ENCODE data around the gene HMGCS2.

- no peak for TF ChIP-seq ZNF776 (tag by site-specific recombination; IDR thresholded peaks at IDR 0.05; ENCODE audit: borderline replicate concordance)
- TF ChIP-seq ZNF311 (tag by site-specific recombination; IDR thresholded peaks at IDR 0.05; ENCODE audit: borderline replicate concordance) = no peak
- no peak for TF ChIP-seq SP3 (tag by site-specific recombination; IDR thresholded peaks at IDR 0.05)
- no peak for TF ChIP-seq GFI1B (tag by site-specific recombination; IDR thresholded peaks at IDR 0.05)
- no peak for TF ChIP-seq REST (tag by site-specific recombination; IDR thresholded peaks at IDR 0.05)
- no peak for TF ChIP-seq ZNF175 (tag by site-specific recombination; IDR thresholded peaks at IDR 0.05)
- TF ChIP-seq GLI4 (tag by site-specific recombination; IDR thresholded peaks at IDR 0.05) = no peak
- no peak for TF ChIP-seq CTCF (tag by site-specific recombination; IDR thresholded peaks at IDR 0.05)
- TF ChIP-seq ZNF140 (tag by site-specific recombination; IDR thresholded peaks at IDR 0.05) = no peak
- TF ChIP-seq ZNF121 (tag by site-specific recombination; IDR thresholded peaks at IDR 0.05) = no peak
- TF ChIP-seq ZBTB7A (tag by site-specific recombination; IDR thresholded peaks at IDR 0.05; ENCODE audit: low read depth) = no peak
Measured at GRCh38 chr1:119797162-119797561, 28.5 kb upstream of the HMGCS2 start.
